Measurements from ENCODE around the gene PRG2. TPM values are rescaled to one million over a fixed set of nuclear protein-coding genes. Genes with fewer than 3 reads are reported as not detected.

The PRG2 gene
- total and polyA plus RNA-seq, 9 of the 15 experiments (the other 6 are each of a cell fraction or from before 2014, with no cell fraction given): 1.8 to 78.0 (median 26.6) TPM

GRCh38 chr11:57425565-57426438 lies 35.4 kb upstream of the PRG2 start (continued):
- TF ChIP-seq RBBP5 (IDR thresholded peaks at IDR 0.05; ENCODE audit: borderline replicate concordance, insufficient read depth, low read length, poor library complexity, severe bottlenecking) (no peak), NRF1 (conservative IDR thresholded peaks at IDR 0.05 in 1 of 2, IDR thresholded peaks at IDR 0.05 in 1 of 2) (no peak), BDP1 (IDR thresholded peaks at IDR 0.05; ENCODE audit: insufficient read depth, insufficient read length) (no peak), ATF3 (IDR thresholded peaks at IDR 0.05) (no peak), ATF3 (CRISPR knock-in tag; conservative IDR thresholded peaks at IDR 0.05) (no peak), ELF2 (CRISPR knock-in tag; IDR thresholded peaks at IDR 0.05) (no peak), SLC30A9 (CRISPR knock-in tag; IDR thresholded peaks at IDR 0.05) (no peak), ZNF184 (CRISPR knock-in tag; IDR thresholded peaks at IDR 0.05) (no peak), CUX1 (CRISPR knock-in tag; IDR thresholded peaks at IDR 0.05) (no peak), CLOCK (CRISPR knock-in tag; IDR thresholded peaks at IDR 0.05; ENCODE audit: borderline replicate concordance) (no peak), ZFP1 (CRISPR knock-in tag; IDR thresholded peaks at IDR 0.05) (no peak), POLR2H (tag; IDR thresholded peaks at IDR 0.05; ENCODE audit: low read depth) (no peak), RBFOX2 (IDR thresholded peaks at IDR 0.05; ENCODE audit: low read depth, low read length) (peak; percentile 58), JUND (IDR thresholded peaks at IDR 0.05; ENCODE audit: borderline replicate concordance, low read depth, low read length) (no peak), JUND (tag; IDR thresholded peaks at IDR 0.05; ENCODE audit: borderline replicate concordance, low read depth, low read length) (no peak), ZNF277 (CRISPR knock-in tag; IDR thresholded peaks at IDR 0.05; ENCODE audit: borderline replicate concordance) (no peak)

All from K562 (cell line).